ENCODE results near the gene C1orf21. TPM values are rescaled to one million over a fixed set of nuclear protein-coding genes. Genes with fewer than 3 reads are reported as not detected.

C1orf21 gene
- total RNA-seq, 4 donors from 2014 or later: 13.1 to 30.6 (median 22.1) TPM

GRCh38 chr1:184373155-184373554 is 13.7 kb upstream of the C1orf21 start:
- Histone ChIP-seq H3K27ac (no peak overlapping the region), H3K27me3 (no peaks in the 10 kb centered on the region), H3K4me3 (replicated peaks in 1 of 3) (no peak overlapping the region), H3K9me3 (no peaks in the 10 kb centered on the region), H3K36me3 (no peaks in the 10 kb centered on the region), H3K4me1 (no peaks in the 10 kb centered on the region)
- TF ChIP-seq POLR2A (IDR thresholded peaks at IDR 0.05): no peak
- no peak for TF ChIP-seq CTCF (IDR thresholded peaks at IDR 0.05)
- intact Hi-C loops (cut with DNase I): no loop called here
- WGBS, 2 donors: 46 to 78% methylated on average over 4 of the region's 4 CpGs
- DNase-seq: no peak

GRCh38 chr1:184376369-184376768 is 10.5 kb upstream of the C1orf21 start:
- intact Hi-C loops (cut with DNase I): no loop called here
- Histone ChIP-seq H3K4me3 (replicated peaks in 1 of 3) (no peak overlapping the region), H3K4me1 (no peaks in the 10 kb centered on the region), H3K27ac (no peak overlapping the region), H3K27me3 (no peaks in the 10 kb centered on the region), H3K9me3 (no peaks in the 10 kb centered on the region), H3K36me3 (no peaks in the 10 kb centered on the region)
- DNase-seq: no peak
- WGBS, 2 donors: 93 to 95% methylated on average over 5 of the region's 5 CpGs
- TF ChIP-seq CTCF (IDR thresholded peaks at IDR 0.05) (no peak), POLR2A (IDR thresholded peaks at IDR 0.05) (no peak)

GRCh38 chr1:184379111-184379752 is 7.6 kb upstream of the C1orf21 start:
- Histone ChIP-seq H3K4me3 (replicated peaks in 1 of 3) (no peak overlapping the region), H3K36me3 (no peaks in the 10 kb centered on the region), H3K27me3 (no peaks in the 10 kb centered on the region), H3K27ac (no peak overlapping the region), H3K9me3 (no peaks in the 10 kb centered on the region), H3K4me1 (no peaks in the 10 kb centered on the region)
- DNase-seq: no peak
- WGBS, 2 donors: 57 to 68% methylated on average over 6 of the region's 6 CpGs
- TF ChIP-seq CTCF (IDR thresholded peaks at IDR 0.05): peak in 1 of 6 experiments; percentile 5
- TF ChIP-seq POLR2A (IDR thresholded peaks at IDR 0.05): no peak
- intact Hi-C loops (cut with DNase I): no loop called here

- intact Hi-C loops (cut with DNase I): no loop called here
- Histone ChIP-seq H3K9me3 (no peaks in the 10 kb centered on the region), H3K27ac (no peak overlapping the region), H3K27me3 (no peaks in the 10 kb centered on the region), H3K4me3 (replicated peaks in 1 of 3) (no peak overlapping the region), H3K4me1 (no peaks in the 10 kb centered on the region), H3K36me3 (no peaks in the 10 kb centered on the region)
- TF ChIP-seq CTCF (IDR thresholded peaks at IDR 0.05) (no peak), POLR2A (IDR thresholded peaks at IDR 0.05) (no peak)
- DNase-seq: no peak
- whole genome bisulfite sequencing, 2 donors: 82 to 95% methylated on average over 1 of the region's 1 CpG
Observed at GRCh38 chr1:184380468-184380867, 6.4 kb upstream of the C1orf21 start.

GRCh38 chr1:184383772-184384323 is 3.0 kb upstream of the C1orf21 start:
- no peaks in the 10 kb centered on the region for H3K9me3 ChIP-seq
- TF ChIP-seq CTCF (IDR thresholded peaks at IDR 0.05) (no peak), POLR2A (IDR thresholded peaks at IDR 0.05) (no peak)
- no peaks in the 10 kb centered on the region for H3K27me3 ChIP-seq
- 48 to 55% methylated on average over 3 of the region's 3 CpGs for WGBS, 2 donors
- H3K27ac ChIP-seq: no peak overlapping the region
- H3K4me1 ChIP-seq: peaks cover 5 to 6% of the 10 kb centered on the region in 2 donors
- no peak for DNase-seq
- intact Hi-C loops (cut with DNase I): no loop called here
- H3K4me3 ChIP-seq (replicated peaks in 1 of 3): no peak overlapping the region
- H3K36me3 ChIP-seq: no peaks in the 10 kb centered on the region

Measured in thyroid gland (tissue), 4 donors.